ENCODE measurements around the gene ZNF407.
A peak's percentile ranks its signal among the peaks of the same experiment; 100 is the strongest.

ZNF407 gene

DNA sequence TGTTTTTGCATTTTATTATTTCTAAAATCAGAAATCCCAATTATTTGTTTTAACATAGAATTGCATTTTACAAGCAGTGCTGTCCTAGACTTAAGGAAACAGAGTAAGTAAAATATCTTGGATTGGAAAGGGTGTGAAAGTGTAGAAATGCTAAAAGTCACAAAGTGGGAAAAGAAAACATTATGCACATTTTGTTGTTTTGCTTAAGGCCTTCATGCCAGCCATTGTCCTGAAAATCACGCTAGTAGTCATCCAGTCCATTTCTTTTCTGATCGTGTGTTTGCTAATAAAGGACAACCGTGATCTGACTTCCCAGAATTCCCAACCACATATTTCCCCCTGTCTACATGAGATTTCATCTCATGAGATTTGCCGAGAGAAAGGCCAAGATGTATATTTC is 412.2 kb downstream of the ZNF407 start:
- DNase-seq (ENCODE audit: low read depth), result no peak

- no peak for DNase-seq (ENCODE audit: low read depth)
Observed at GRCh38 chr18:75010278-75010677, 412.6 kb downstream of the ZNF407 start.

DNA sequence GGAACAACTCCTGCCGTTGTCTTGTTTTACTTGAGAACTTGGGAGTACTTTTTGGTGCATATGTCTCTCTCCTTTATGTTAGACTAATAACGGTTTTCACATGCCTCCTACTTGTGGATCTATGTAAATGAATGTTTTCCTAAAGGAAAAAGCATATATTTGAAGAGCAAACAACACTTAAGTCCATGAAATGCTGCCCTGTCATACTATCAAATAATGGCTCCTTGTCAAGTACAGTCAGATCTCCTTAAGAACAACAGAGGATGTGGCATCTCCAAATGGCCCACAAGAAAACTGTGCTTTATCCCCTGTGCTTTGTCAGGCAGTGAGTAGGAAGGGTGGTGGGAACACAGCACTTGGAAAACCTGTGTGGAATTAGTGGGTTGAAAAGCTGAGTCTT is 413.0 kb downstream of the ZNF407 start:
- DNase-seq (ENCODE audit: low read depth), result no peak

DNA sequence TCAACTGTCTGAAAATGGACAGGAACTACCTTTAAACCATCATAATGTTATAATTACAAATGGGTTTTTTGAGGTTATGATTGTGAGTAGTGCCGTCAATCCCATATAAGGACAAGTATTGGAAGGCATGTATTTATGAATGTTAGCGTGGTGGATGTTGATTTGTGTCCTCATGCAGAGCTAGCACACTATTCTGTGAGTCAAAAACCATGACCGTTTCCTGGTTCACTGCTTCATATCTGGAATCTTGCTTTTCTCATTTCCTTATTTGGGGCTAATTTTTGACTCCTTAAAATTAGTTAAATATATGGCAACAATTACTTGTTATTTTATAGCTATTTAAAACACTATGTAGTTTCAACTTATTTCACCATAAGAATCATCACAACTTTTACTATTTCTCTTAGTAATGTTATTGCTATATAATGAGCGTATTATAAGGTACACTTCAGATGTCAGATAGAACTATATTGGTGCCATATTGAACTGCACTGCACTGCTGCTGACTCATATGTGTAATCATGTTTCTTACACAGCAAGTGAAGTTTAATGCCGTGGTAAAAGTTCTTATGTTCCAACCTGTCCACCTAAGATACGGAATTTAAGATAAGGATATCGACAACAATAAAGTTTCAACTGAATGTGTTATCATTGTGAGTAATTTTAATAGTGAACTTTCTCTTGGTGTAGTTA is 418.5 kb downstream of the ZNF407 start:
- no peak for DNase-seq (ENCODE audit: low read depth)

- DNase-seq (ENCODE audit: low read depth), result no peak
Observed at GRCh38 chr18:75023473-75023872, 425.8 kb downstream of the ZNF407 start.

DNA sequence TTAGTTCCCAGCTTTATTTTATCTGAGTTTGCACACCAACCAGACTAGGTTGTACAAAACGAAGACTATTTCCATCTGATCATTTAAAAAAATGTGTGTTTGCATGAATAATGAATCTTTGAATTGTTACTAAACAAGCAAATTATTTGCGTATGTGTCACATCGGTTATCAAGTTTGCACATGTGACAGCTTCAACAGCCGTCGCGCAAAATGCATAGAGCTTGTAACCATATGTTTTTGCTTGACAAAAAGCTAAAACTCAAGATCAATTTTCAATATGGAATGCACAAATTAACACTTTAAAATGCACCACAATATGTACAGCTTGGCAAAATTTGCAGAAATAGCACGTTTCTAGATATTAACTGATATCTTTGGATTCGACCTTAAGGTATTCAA is 427.2 kb downstream of the ZNF407 start:
- DNase-seq (ENCODE audit: low read depth), result no peak

DNA sequence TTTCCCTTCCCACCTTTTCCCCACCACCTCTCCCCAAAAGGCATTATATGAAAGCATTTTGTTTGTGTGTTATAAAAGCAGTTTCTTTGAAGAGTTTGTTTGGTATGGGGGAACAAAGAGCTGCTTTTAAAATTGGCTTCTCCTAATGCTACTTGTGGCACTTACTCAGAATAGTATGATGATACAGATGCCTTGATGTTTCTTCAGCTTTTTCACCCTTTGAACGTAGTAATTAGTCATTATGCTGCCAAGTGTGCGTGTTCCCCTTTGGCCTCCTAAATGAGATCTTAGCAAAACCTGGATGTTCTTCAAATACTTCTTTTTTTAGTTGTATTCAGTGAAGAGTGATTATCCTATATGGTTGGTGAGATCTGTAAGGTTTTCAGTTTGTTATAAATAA is 427.9 kb downstream of the ZNF407 start:
- DNase-seq (ENCODE audit: low read depth), result no peak

DNA sequence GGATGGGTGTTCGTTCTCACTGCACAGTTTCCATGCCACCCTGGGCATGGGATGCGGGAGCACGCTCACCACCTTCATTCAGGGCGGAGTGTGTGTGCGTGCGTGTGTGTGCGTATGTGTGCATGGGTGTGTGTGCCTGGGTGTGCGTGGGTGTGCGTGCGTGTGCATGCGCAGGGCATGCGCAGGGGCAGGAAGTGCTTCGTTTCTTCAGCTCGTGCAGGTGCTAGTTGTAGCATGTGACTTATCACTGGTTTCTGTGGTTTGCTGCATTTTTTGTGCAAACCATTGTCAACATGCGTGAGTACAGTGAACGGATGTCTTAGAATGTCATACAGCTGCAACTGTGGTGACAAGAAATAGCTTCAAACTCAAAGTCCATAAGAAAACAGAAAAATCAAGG is 431.8 kb downstream of the ZNF407 start:
- DNase-seq (ENCODE audit: low read depth), result no peak

DNA sequence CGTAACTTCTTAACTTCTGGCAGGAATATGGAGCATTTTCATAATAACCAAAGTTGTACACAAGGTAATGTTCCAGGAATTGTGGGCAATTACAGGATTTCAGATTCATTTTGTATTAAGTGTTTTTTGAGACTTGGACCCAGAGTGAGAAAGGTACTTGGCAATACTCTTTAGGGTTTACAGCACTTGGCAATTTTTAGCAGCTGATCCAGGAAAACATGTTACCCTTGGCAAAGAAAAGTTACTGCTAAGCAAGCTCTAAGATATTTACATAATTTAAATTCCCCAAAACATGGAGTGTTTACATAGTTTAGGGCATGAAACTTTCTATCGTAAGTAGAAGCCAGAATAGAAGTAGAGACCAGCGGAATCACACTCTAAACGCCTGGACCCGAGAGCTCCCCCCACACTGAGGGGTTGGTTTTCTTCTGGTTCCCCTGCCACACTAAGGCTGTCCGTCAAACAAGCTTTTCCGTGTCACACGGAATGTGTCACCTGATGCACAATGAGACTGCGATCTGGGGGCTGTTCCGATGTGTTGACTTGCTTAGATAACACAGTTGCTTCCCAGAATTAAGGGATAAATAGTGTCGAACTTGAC is 434.1 kb downstream of the ZNF407 start:
- DNase-seq (ENCODE audit: low read depth), result peak; percentile 2

- DNase-seq (ENCODE audit: low read depth), result no peak
Observed at GRCh38 chr18:75033516-75033915, 435.8 kb downstream of the ZNF407 start.

GRCh38 chr18:75034937-75035336 is 437.3 kb downstream of the ZNF407 start:
- no peak for DNase-seq (ENCODE audit: low read depth)

- DNase-seq (ENCODE audit: low read depth), result no peak
Observed at GRCh38 chr18:75035928-75036327, 438.3 kb downstream of the ZNF407 start.

GRCh38 chr18:75036917-75037688 is 439.4 kb downstream of the ZNF407 start:
- DNase-seq (ENCODE audit: low read depth), result no peak

DNA sequence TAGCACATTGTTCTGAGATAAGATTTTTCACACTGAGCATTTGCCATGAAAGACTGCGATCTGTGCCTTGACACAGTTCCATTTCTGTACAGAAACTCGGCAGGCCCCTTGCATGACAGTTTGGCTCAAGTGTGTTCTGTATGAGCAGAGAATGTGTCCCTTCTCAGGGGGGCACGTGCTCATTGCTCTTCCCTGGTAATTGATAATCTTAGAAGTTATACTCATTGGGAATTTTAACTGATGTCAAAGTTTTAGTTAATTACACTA is 440.0 kb downstream of the ZNF407 start:
- DNase-seq (ENCODE audit: low read depth), result no peak

GRCh38 chr18:75041586-75041985 is 443.9 kb downstream of the ZNF407 start:
- no peak for DNase-seq (ENCODE audit: low read depth)

DNA sequence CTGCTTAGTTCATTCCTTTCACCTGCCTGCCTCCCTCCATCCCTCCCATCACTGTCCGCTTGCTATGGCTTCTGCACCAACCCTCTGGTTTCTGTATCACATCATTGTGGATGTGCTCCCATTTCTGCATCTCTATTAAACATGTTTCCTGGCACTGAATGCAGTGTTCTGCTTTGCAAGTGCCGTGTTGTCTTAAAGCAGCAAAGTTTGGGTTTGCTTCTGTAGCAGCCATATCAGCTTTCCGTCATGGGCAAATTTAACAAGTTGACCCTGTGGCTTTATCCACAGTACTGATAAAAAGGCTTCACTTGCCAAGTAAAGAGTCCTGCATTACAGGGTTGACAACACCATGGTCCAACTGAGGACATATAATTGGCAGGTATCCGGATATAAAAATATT is 445.8 kb downstream of the ZNF407 start:
- DNase-seq (ENCODE audit: low read depth), result no peak

- DNase-seq (ENCODE audit: low read depth), result no peak
Observed at GRCh38 chr18:75044296-75044695, 446.6 kb downstream of the ZNF407 start.

GRCh38 chr18:75044791-75045190 is 447.1 kb downstream of the ZNF407 start:
- DNase-seq (ENCODE audit: low read depth), result no peak

- DNase-seq (ENCODE audit: low read depth), result no peak
Observed at GRCh38 chr18:75045272-75045671, 447.6 kb downstream of the ZNF407 start.

- DNase-seq (ENCODE audit: low read depth), result no peak
Observed at GRCh38 chr18:75047240-75047961, 449.7 kb downstream of the ZNF407 start.

DNA sequence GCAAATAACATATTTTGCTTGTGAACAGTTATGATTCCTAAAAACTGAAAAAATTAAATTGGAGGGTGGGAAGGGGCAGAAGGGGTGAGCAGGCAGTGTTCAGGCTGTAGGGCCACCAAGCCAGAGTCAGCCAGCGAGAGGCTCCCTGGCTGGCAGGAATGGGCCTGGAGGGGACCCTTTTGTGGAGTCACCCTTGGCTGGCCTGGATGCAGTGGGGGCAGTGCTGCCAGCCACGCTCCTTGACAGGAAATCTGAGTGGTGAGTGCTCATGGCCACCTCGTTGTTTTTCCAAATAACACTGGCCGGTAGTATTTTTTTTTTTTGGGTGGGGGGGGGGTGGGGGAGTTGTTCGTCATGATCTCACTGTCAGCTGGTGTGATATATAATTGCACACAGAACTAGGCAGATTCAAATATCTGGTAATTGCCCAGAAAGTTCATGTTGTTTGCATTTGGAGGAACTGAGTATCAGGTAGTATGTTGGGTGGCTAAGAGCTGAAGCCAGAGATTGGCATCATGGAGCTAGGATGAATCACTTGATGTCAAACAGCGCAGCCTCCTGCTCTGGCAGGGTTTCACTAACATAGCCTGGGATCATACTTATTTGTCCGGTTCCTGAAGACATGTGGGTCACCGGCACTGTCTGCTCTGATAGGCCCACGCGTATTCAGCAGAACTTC is 451.2 kb downstream of the ZNF407 start:
- DNase-seq (ENCODE audit: low read depth), result no peak

DNA sequence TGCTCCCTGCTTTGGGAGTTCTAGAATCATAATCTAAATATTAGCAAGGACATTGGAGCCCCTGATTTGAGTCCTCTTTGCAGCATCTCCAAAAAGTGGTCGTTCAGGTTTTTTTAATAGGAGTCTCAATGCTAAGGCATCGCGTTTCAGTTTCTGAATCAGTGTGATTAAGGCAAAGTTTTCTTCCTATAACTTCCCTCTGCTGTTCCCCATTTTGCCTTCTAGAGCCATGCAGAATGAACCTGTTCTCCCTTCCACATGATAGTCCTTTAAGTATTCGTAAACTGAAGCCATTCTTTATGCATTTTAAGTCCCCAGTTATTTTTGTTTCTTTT is 451.8 kb downstream of the ZNF407 start:
- DNase-seq (ENCODE audit: low read depth), result no peak

DNA sequence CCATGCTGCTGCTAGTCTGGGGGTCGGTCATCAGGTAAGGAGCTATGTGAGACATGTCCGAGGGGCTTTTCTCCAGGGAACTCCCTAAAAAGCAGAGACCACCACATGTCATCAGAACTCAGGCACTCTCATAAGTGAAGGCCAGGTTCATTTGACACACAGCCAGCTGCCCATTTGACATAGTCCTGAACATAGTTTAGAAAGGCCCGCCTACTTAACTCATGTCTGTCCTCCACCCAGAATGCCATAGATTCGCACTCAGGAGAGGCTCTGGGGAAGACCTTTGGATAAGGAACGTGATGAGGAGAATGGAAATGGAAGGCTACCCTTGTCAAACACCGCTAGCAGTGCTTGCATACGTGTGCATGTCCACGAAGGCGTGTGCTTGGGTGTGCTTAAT is 454.1 kb downstream of the ZNF407 start:
- DNase-seq (ENCODE audit: low read depth), result no peak

All from GM04503 (cell line).